Measurements from ENCODE around the gene ADGRB3.

DNA sequence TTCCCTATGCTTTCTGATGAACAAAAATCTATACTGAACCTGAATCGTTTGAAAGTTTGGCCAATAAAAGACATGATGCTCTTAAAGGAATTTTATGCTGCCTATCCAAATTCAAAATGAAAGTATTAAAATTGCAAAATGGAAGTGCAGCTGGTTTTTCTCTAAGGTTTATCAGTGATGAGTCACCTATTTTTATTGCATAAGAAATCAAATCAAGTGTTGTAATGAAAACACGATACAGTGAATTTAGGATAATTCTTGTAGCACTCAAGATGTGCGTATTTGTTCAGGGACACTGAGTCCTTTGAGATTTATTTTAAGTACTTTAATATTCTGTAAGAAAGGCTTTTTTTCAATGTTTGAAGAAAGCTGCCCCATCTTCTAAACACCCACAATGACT is 409.5 kb downstream of the ADGRB3 start:
- TF ChIP-seq, protein P1, sequence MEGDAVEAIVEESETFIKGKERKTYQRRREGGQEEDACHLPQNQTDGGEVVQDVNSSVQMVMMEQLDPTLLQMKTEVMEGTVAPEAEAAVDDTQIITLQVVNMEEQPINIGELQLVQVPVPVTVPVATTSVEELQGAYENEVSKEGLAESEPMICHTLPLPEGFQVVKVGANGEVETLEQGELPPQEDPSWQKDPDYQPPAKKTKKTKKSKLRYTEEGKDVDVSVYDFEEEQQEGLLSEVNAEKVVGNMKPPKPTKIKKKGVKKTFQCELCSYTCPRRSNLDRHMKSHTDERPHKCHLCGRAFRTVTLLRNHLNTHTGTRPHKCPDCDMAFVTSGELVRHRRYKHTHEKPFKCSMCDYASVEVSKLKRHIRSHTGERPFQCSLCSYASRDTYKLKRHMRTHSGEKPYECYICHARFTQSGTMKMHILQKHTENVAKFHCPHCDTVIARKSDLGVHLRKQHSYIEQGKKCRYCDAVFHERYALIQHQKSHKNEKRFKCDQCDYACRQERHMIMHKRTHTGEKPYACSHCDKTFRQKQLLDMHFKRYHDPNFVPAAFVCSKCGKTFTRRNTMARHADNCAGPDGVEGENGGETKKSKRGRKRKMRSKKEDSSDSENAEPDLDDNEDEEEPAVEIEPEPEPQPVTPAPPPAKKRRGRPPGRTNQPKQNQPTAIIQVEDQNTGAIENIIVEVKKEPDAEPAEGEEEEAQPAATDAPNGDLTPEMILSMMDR (IDR thresholded peaks at IDR 0.05), result no peak
- TF ChIP-seq POLR2A (IDR thresholded peaks at IDR 0.05), result no peak

Data from lower leg skin (tissue), 3 donors.